H9 (cell line): ENCODE data around the gene PHACTR1. TPM values are rescaled to one million over a fixed set of nuclear protein-coding genes. Genes with fewer than 3 reads are reported as not detected.

Source experiments
- DNase-seq: peaks from one replicate; pipeline ENCODE4 v3.0.0-alpha.2; 2017
- H2AFZ ChIP-seq: one replicate; pipeline ENCODE4 v1.6.1; 2013; ENCODE audit warnings: mild to moderate bottlenecking, low read length, control low read depth, moderate library complexity
- H2AK5ac ChIP-seq: 2 replicates; pipeline ENCODE4 v1.6.1; 2013; ENCODE audit warnings: low read length, control low read depth, mixed read lengths; ENCODE audit not compliant: insufficient read length
- H2BK120ac ChIP-seq: one replicate; pipeline ENCODE4 v1.6.1; 2013; ENCODE audit warnings: low read depth, mild to moderate bottlenecking, low read length, control low read depth, inconsistent platforms; ENCODE audit not compliant: poor library complexity, severe bottlenecking
- H2BK12ac ChIP-seq: 2 replicates; pipeline ENCODE4 v1.6.1; 2013; ENCODE audit warnings: low read length, control low read depth, mixed read lengths, low read depth; ENCODE audit not compliant: insufficient read length
- H2BK15ac ChIP-seq: 2 replicates; pipeline ENCODE4 v1.6.1; 2013; ENCODE audit warnings: low read depth, low read length, control low read depth
- H2BK20ac ChIP-seq: one replicate; pipeline ENCODE4 v1.6.1; 2013; ENCODE audit warnings: low read depth, mild to moderate bottlenecking, low read length, control low read depth, inconsistent platforms; ENCODE audit not compliant: poor library complexity, severe bottlenecking
- H2BK5ac ChIP-seq: 2 replicates; pipeline ENCODE4 v1.6.1; 2013; ENCODE audit warnings: low read length, control low read depth, mixed read lengths; ENCODE audit not compliant: insufficient read length
- H3K14ac ChIP-seq: 2 replicates; pipeline ENCODE4 v1.6.1; 2013; ENCODE audit warnings: low read length, control low read depth; ENCODE audit not compliant: insufficient read depth
- H3K18ac ChIP-seq: 2 replicates; pipeline ENCODE4 v1.6.1; 2013; ENCODE audit warnings: low read depth, mild to moderate bottlenecking, mixed read lengths, low read length, control low read depth; ENCODE audit not compliant: insufficient read length
- H3K23ac ChIP-seq: 2 replicates; pipeline ENCODE4 v1.6.1; 2013; ENCODE audit warnings: low read length, control low read depth, mixed read lengths, low read depth; ENCODE audit not compliant: insufficient read length
- H3K23me2 ChIP-seq: 2 replicates; pipeline ENCODE4 v1.6.1; 2013; ENCODE audit warnings: low read depth, mild to moderate bottlenecking, mixed read lengths, low read length, control low read depth; ENCODE audit not compliant: insufficient read length, poor library complexity, severe bottlenecking
- H3K27ac ChIP-seq: 2 replicates; pipeline ENCODE4 v1.5.1; 2013; ENCODE audit warnings: low read length, control low read depth, mixed read lengths, low read depth; ENCODE audit not compliant: insufficient read length
- H3K27me3 ChIP-seq: 2 replicates; pipeline ENCODE4 v1.6.1; 2013; ENCODE audit warnings: low read length, control low read depth, inconsistent platforms; ENCODE audit not compliant: insufficient read depth
- H3K4ac ChIP-seq: 2 replicates; pipeline ENCODE4 v1.6.1; 2013; ENCODE audit warnings: low read depth, mild to moderate bottlenecking, control low read depth, inconsistent platforms, low read length, moderate library complexity
- H3K4me1 ChIP-seq: 2 replicates; pipeline ENCODE4 v1.6.1; 2013; ENCODE audit warnings: low read length, control low read depth, inconsistent platforms; ENCODE audit not compliant: insufficient read depth
- H3K4me2 ChIP-seq: 2 replicates; pipeline ENCODE4 v1.6.1; 2013; ENCODE audit warnings: low read length, control low read depth, mixed read lengths; ENCODE audit not compliant: insufficient read length, insufficient read depth
- H3K56ac ChIP-seq: 2 replicates; pipeline ENCODE4 v1.6.1; 2013; ENCODE audit warnings: low read depth, mild to moderate bottlenecking, mixed read lengths, low read length, control low read depth; ENCODE audit not compliant: insufficient read length
- H3K79me1 ChIP-seq: 2 replicates; pipeline ENCODE4 v1.6.1; 2013; ENCODE audit warnings: low read depth, mild to moderate bottlenecking, moderate library complexity, low read length, control low read depth, inconsistent platforms; ENCODE audit not compliant: insufficient read depth, poor library complexity, severe bottlenecking
- H3K79me2 ChIP-seq: 2 replicates; pipeline ENCODE4 v1.6.1; 2013; ENCODE audit warnings: low read length, control low read depth, inconsistent platforms; ENCODE audit not compliant: insufficient read depth
- H3K9ac ChIP-seq: 2 replicates; pipeline ENCODE4 v1.6.1; 2013; ENCODE audit warnings: low read length, control low read depth, mixed read lengths; ENCODE audit not compliant: insufficient read length; ENCODE audit errors: extremely low read depth
- H3K9me3 ChIP-seq: one replicate; pipeline ENCODE4 v1.6.1; 2013; ENCODE audit warnings: low read depth, low read length, inconsistent platforms; ENCODE audit not compliant: control insufficient read depth
- H3T11ph ChIP-seq: one replicate; pipeline ENCODE4 v1.6.1; 2013; ENCODE audit warnings: mild to moderate bottlenecking, low read length, control low read depth, inconsistent platforms
- H4K20me1 ChIP-seq: one replicate; pipeline ENCODE4 v1.6.1; 2013; ENCODE audit not compliant: control insufficient read depth, insufficient read length, insufficient read depth
- H4K5ac ChIP-seq: 2 replicates; pipeline ENCODE4 v1.6.1; 2013; ENCODE audit warnings: low read depth, mild to moderate bottlenecking, mixed read lengths, low read length, control low read depth; ENCODE audit not compliant: insufficient read length
- H4K8ac ChIP-seq: replicated peaks from 2 replicates; pipeline ENCODE4 v1.6.1; 2013; ENCODE audit warnings: low read length, control low read depth, mixed read lengths, low read depth; ENCODE audit not compliant: insufficient read length
- H4K91ac ChIP-seq: 2 replicates; pipeline ENCODE4 v1.6.1; 2013; ENCODE audit warnings: low read depth, mild to moderate bottlenecking, moderate library complexity, mixed read lengths, low read length, control low read depth; ENCODE audit not compliant: insufficient read length
- H3K27ac Mint-ChIP-seq, 3 experiments: 2 replicates in 2 of 3; 3 replicates in 1 of 3; pipeline ENCODE4 v1.8.0; 2020 to 2021; ENCODE audit warnings: mixed read lengths in 3 of 3, mild to moderate bottlenecking in 1 of 3, moderate library complexity in 1 of 3
- H3K27me3 Mint-ChIP-seq: 2 replicates; pipeline ENCODE4 v1.8.0; 2021; ENCODE audit warnings: low read depth, mild to moderate bottlenecking, moderate library complexity, mixed read lengths
- H3K36me3 Mint-ChIP-seq, 3 experiments: 2 replicates in 2 of 3; 3 replicates in 1 of 3; pipeline ENCODE4 v1.8.0; 2020 to 2021; ENCODE audit warnings: low read depth in 3 of 3, mixed read lengths in 3 of 3; ENCODE audit not compliant: insufficient read depth in 1 of 3
- H3K4me1 Mint-ChIP-seq, 2 experiments: 2 replicates each; pipeline ENCODE4 v1.8.0; 2020; ENCODE audit warnings: mixed read lengths in 2 of 2
- H3K4me3 Mint-ChIP-seq, 2 experiments: 2 replicates in 1 of 2; 3 replicates in 1 of 2; pipeline ENCODE4 v1.8.0; 2020 to 2021; ENCODE audit warnings: mild to moderate bottlenecking in 2 of 2, mixed read lengths in 2 of 2, moderate library complexity in 1 of 2
- H3K9me3 Mint-ChIP-seq, 2 experiments: 2 replicates in 1 of 2; 3 replicates in 1 of 2; pipeline ENCODE4 v1.8.0; 2020; ENCODE audit warnings: mild to moderate bottlenecking in 2 of 2, mixed read lengths in 2 of 2, moderate library complexity in 1 of 2
- CTCF ChIP-seq: fragments of 200-600 bp; sonication (generic); conservative IDR thresholded peaks from 3 replicates; pipeline ENCODE4 v1.8.0; 2021; ENCODE audit warnings: antibody characterized with exemption, mild to moderate bottlenecking
- WGBS: extraction: QIAGEN DNeasy Blood & Tissue Kit; methylation state at CpG from one replicate; pipeline ENCODE4 v1.1.7; 2013; ENCODE audit warnings: missing lambda C conversion rate, low lambda C conversion rate, mixed read lengths; ENCODE audit not compliant: insufficient read length; ENCODE audit errors: extremely low coverage; 5-methylcytosine and 5-hydroxymethylcytosine counted together
- total RNA-seq: library from RNA; stranded (reverse); gene quantifications from 2 replicates; pipeline ENCODE4 v1.2.1, GENCODE V29; 2021

The PHACTR1 gene
- total RNA-seq, 1 experiment from 2014 or later: 15.9 TPM

GRCh38 chr6:13184547-13184946 lies 468.0 kb downstream of the PHACTR1 start:
- Histone ChIP-seq H3K9me3 (no peaks in the 10 kb centered on the region), H4K8ac (no peak overlapping the region), H3T11ph (no peak overlapping the region), H2BK15ac (no peak overlapping the region), H2BK12ac (no peak overlapping the region), H3K27ac (no peak overlapping the region), H4K91ac (no peak overlapping the region), H4K5ac (no peak overlapping the region), H2BK20ac (no peak overlapping the region), H3K4ac (no peak overlapping the region), H3K23ac (no peak overlapping the region), H3K79me1 (no peaks in the 10 kb centered on the region), H2BK120ac (no peak overlapping the region), H3K4me2 (no peak overlapping the region), H3K79me2 (no peaks in the 10 kb centered on the region), H3K4me1 (no peaks in the 10 kb centered on the region), H2BK5ac (no peak overlapping the region), H3K14ac (no peak overlapping the region), H3K23me2 (no peaks in the 10 kb centered on the region), H3K18ac (no peak overlapping the region), H4K20me1 (no peaks in the 10 kb centered on the region), H3K9ac (no peak overlapping the region), H3K56ac (no peak overlapping the region), H3K27me3 (no peaks in the 10 kb centered on the region), H2AK5ac (no peak overlapping the region), H2AFZ (no peak overlapping the region)
- Mint-ChIP-seq H3K4me3 (no peak overlapping the region), H3K27ac (peak overlapping the region in 1 of 3 experiments; percentile 51; a peak in 1 of 7 replicates), H3K36me3 (no peaks in the 10 kb centered on the region), H3K9me3 (no peaks in the 10 kb centered on the region), H3K4me1 (peaks cover 6 to 7% of the 10 kb centered on the region in 2 experiments), H3K27me3 (peaks cover 2% of the 10 kb centered on the region; the same call in 1 of the 2 replicates)
- WGBS: no CpG with 5 or more reads among the region's 10 CpGs
- DNase-seq: no peak
- TF ChIP-seq CTCF: no peak
